ENCODE data around the gene EDIL3.

EDIL3 gene

GRCh38 chr5:84292000-84292642 is 92.6 kb downstream of the EDIL3 start:
- no peak for DNase-seq
- Histone ChIP-seq H3K79me1 (replicated peaks; ENCODE audit: low read length, poor library complexity, severe bottlenecking) (no peaks in the 10 kb centered on the region), H3K4me1 (ENCODE audit: control insufficient read depth, insufficient read depth, low read depth, low read length) (no peaks in the 10 kb centered on the region), H2BK15ac (ENCODE audit: low read depth, poor library complexity, severe bottlenecking) (no peak overlapping the region), H2AK5ac (ENCODE audit: low read length, severe bottlenecking) (no peak overlapping the region), H2BK120ac (ENCODE audit: low read depth, low read length) (no peak overlapping the region), H3K18ac (ENCODE audit: low read depth in 1 of 2, low read length in 2 of 2) (no peak overlapping the region), H4K8ac (ENCODE audit: low read length) (no peak overlapping the region), H3K9me3 (ENCODE audit: control insufficient read depth, low read length) (no peaks in the 10 kb centered on the region), H4K91ac (ENCODE audit: low read length) (no peak overlapping the region), H3K27ac (ENCODE audit: low read length, poor library complexity, severe bottlenecking) (peak overlapping the region; percentile 67), H2BK12ac (ENCODE audit: low read length in 2 of 2) (no peak overlapping the region), H3K27me3 (ENCODE audit: control insufficient read depth in 1 of 2, insufficient read depth in 1 of 2, low read length in 2 of 2) (no peaks in the 10 kb centered on the region), H3K4me2 (ENCODE audit: low read length, poor library complexity, severe bottlenecking) (no peak overlapping the region), H3K9ac (ENCODE audit: low read length) (no peak overlapping the region), H2AFZ (ENCODE audit: low read depth, low read length) (no peak overlapping the region), H3K14ac (ENCODE audit: low read length in 2 of 2) (no peak overlapping the region), H3K4ac (ENCODE audit: low read depth in 1 of 2, low read length in 2 of 2) (no peak overlapping the region), H3K36me3 (ENCODE audit: control insufficient read depth in 1 of 2, insufficient read depth in 2 of 2, low read depth in 1 of 2, low read length in 2 of 2) (no peaks in the 10 kb centered on the region), H2BK5ac (ENCODE audit: low read depth, low read length, poor library complexity, severe bottlenecking) (no peak overlapping the region), H3K23ac (ENCODE audit: low read length in 2 of 2) (no peak overlapping the region), H3K4me3 (ENCODE audit: insufficient read depth in 1 of 2, low read depth in 1 of 2, low read length in 2 of 2) (no peak overlapping the region)
- 100% methylated on average over 1 of the region's 1 CpG for WGBS

GRCh38 chr5:84290673-84291072 is 94.0 kb downstream of the EDIL3 start:
- Histone ChIP-seq H3K27ac (ENCODE audit: low read length, poor library complexity, severe bottlenecking) (peak overlapping the region; percentile 89), H3K9me3 (ENCODE audit: control insufficient read depth, low read length) (no peaks in the 10 kb centered on the region), H3K4me2 (ENCODE audit: low read length, poor library complexity, severe bottlenecking) (no peak overlapping the region), H2AK5ac (ENCODE audit: low read length, severe bottlenecking) (no peak overlapping the region), H3K4me3 (ENCODE audit: insufficient read depth in 1 of 2, low read depth in 1 of 2, low read length in 2 of 2) (no peak overlapping the region), H3K9ac (ENCODE audit: low read length) (no peak overlapping the region), H3K79me1 (replicated peaks; ENCODE audit: low read length, poor library complexity, severe bottlenecking) (no peaks in the 10 kb centered on the region), H3K14ac (ENCODE audit: low read length in 2 of 2) (no peak overlapping the region), H3K23ac (ENCODE audit: low read length in 2 of 2) (no peak overlapping the region), H2BK5ac (ENCODE audit: low read depth, low read length, poor library complexity, severe bottlenecking) (no peak overlapping the region), H4K8ac (ENCODE audit: low read length) (no peak overlapping the region), H2BK120ac (ENCODE audit: low read depth, low read length) (no peak overlapping the region), H2BK15ac (ENCODE audit: low read depth, poor library complexity, severe bottlenecking) (no peak overlapping the region), H2AFZ (ENCODE audit: low read depth, low read length) (no peak overlapping the region), H2BK12ac (ENCODE audit: low read length in 2 of 2) (no peak overlapping the region), H3K27me3 (ENCODE audit: control insufficient read depth in 1 of 2, insufficient read depth in 1 of 2, low read length in 2 of 2) (no peaks in the 10 kb centered on the region), H4K91ac (ENCODE audit: low read length) (no peak overlapping the region), H3K4ac (ENCODE audit: low read depth in 1 of 2, low read length in 2 of 2) (no peak overlapping the region), H3K36me3 (ENCODE audit: control insufficient read depth in 1 of 2, insufficient read depth in 2 of 2, low read depth in 1 of 2, low read length in 2 of 2) (no peaks in the 10 kb centered on the region), H3K4me1 (ENCODE audit: control insufficient read depth, insufficient read depth, low read depth, low read length) (no peaks in the 10 kb centered on the region), H3K18ac (ENCODE audit: low read depth in 1 of 2, low read length in 2 of 2) (no peak overlapping the region)
- DNase-seq, result no peak
- 85% methylated on average over 2 of the region's 2 CpGs for WGBS

- Histone ChIP-seq H3K4me3 (ENCODE audit: insufficient read depth in 1 of 2, low read depth in 1 of 2, low read length in 2 of 2) (no peak overlapping the region), H3K27ac (ENCODE audit: low read length, poor library complexity, severe bottlenecking) (peak overlapping the region; percentile 89), H3K79me1 (replicated peaks; ENCODE audit: low read length, poor library complexity, severe bottlenecking) (no peaks in the 10 kb centered on the region), H3K4ac (ENCODE audit: low read depth in 1 of 2, low read length in 2 of 2) (no peak overlapping the region), H3K9me3 (ENCODE audit: control insufficient read depth, low read length) (no peaks in the 10 kb centered on the region), H2BK5ac (ENCODE audit: low read depth, low read length, poor library complexity, severe bottlenecking) (no peak overlapping the region), H3K4me1 (ENCODE audit: control insufficient read depth, insufficient read depth, low read depth, low read length) (no peaks in the 10 kb centered on the region), H2BK12ac (ENCODE audit: low read length in 2 of 2) (peak overlapping the region in 1 of 2 experiments; percentile 0), H2BK15ac (ENCODE audit: low read depth, poor library complexity, severe bottlenecking) (no peak overlapping the region), H4K8ac (ENCODE audit: low read length) (peak overlapping the region; percentile 73), H3K4me2 (ENCODE audit: low read length, poor library complexity, severe bottlenecking) (no peak overlapping the region), H2AK5ac (ENCODE audit: low read length, severe bottlenecking) (peak overlapping the region; percentile 3), H3K23ac (ENCODE audit: low read length in 2 of 2) (no peak overlapping the region), H3K9ac (ENCODE audit: low read length) (no peak overlapping the region), H3K27me3 (ENCODE audit: control insufficient read depth in 1 of 2, insufficient read depth in 1 of 2, low read length in 2 of 2) (no peaks in the 10 kb centered on the region), H3K14ac (ENCODE audit: low read length in 2 of 2) (no peak overlapping the region), H3K36me3 (ENCODE audit: control insufficient read depth in 1 of 2, insufficient read depth in 2 of 2, low read depth in 1 of 2, low read length in 2 of 2) (no peaks in the 10 kb centered on the region), H2AFZ (ENCODE audit: low read depth, low read length) (no peak overlapping the region), H2BK120ac (ENCODE audit: low read depth, low read length) (no peak overlapping the region), H4K91ac (ENCODE audit: low read length) (no peak overlapping the region), H3K18ac (ENCODE audit: low read depth in 1 of 2, low read length in 2 of 2) (peak overlapping the region in 1 of 2 experiments; percentile 19)
- peak; percentile 77 for DNase-seq
- WGBS, result 45% methylated on average over 2 of the region's 4 CpGs
Observed at GRCh38 chr5:84290161-84290560, 94.5 kb downstream of the EDIL3 start.

GRCh38 chr5:84287951-84288350 is 96.7 kb downstream of the EDIL3 start:
- Histone ChIP-seq H3K27ac (ENCODE audit: low read length, poor library complexity, severe bottlenecking) (peak overlapping the region; percentile 93), H3K4me1 (ENCODE audit: control insufficient read depth, insufficient read depth, low read depth, low read length) (no peaks in the 10 kb centered on the region), H3K27me3 (ENCODE audit: control insufficient read depth in 1 of 2, insufficient read depth in 1 of 2, low read length in 2 of 2) (no peaks in the 10 kb centered on the region), H3K23ac (ENCODE audit: low read length in 2 of 2) (no peak overlapping the region), H3K4me3 (ENCODE audit: insufficient read depth in 1 of 2, low read depth in 1 of 2, low read length in 2 of 2) (no peak overlapping the region), H3K18ac (ENCODE audit: low read depth in 1 of 2, low read length in 2 of 2) (no peak overlapping the region), H3K9ac (ENCODE audit: low read length) (no peak overlapping the region), H2BK5ac (ENCODE audit: low read depth, low read length, poor library complexity, severe bottlenecking) (no peak overlapping the region), H4K91ac (ENCODE audit: low read length) (no peak overlapping the region), H3K36me3 (ENCODE audit: control insufficient read depth in 1 of 2, insufficient read depth in 2 of 2, low read depth in 1 of 2, low read length in 2 of 2) (no peaks in the 10 kb centered on the region), H3K4me2 (ENCODE audit: low read length, poor library complexity, severe bottlenecking) (no peak overlapping the region), H3K14ac (ENCODE audit: low read length in 2 of 2) (no peak overlapping the region), H3K4ac (ENCODE audit: low read depth in 1 of 2, low read length in 2 of 2) (no peak overlapping the region), H3K79me1 (replicated peaks; ENCODE audit: low read length, poor library complexity, severe bottlenecking) (peaks cover 3% of the 10 kb centered on the region), H2BK12ac (ENCODE audit: low read length in 2 of 2) (no peak overlapping the region), H4K8ac (ENCODE audit: low read length) (no peak overlapping the region), H2AFZ (ENCODE audit: low read depth, low read length) (peak overlapping the region; percentile 53), H2AK5ac (ENCODE audit: low read length, severe bottlenecking) (no peak overlapping the region), H2BK15ac (ENCODE audit: low read depth, poor library complexity, severe bottlenecking) (no peak overlapping the region), H2BK120ac (ENCODE audit: low read depth, low read length) (no peak overlapping the region), H3K9me3 (ENCODE audit: control insufficient read depth, low read length) (no peaks in the 10 kb centered on the region)
- peak; percentile 87 for DNase-seq
- WGBS, result under 1% methylated on average over 4 of the region's 4 CpGs
